MG63 (cell line): ENCODE results near the gene CDR2L. TPM values are rescaled to one million over a fixed set of nuclear protein-coding genes. Genes with fewer than 3 reads are reported as not detected.
"Not testable (repeated sequence)": the region's sequence is repeated elsewhere in the genome, so short reads cannot be mapped to it uniquely, and the experiment has no call there.

ENCODE experiments used
- DNase-seq: peaks from one replicate; pipeline ENCODE4 v3.0.0-alpha.2; 2020
- H3K27me3 ChIP-seq: fragments of 250-450 bp; sonication (Bioruptor Pico); 2 replicates; pipeline ENCODE4 v1.5.1; 2020; ENCODE audit warnings: mild to moderate bottlenecking, moderate library complexity
- H3K36me3 ChIP-seq: fragments of 250-450 bp; sonication (Bioruptor Pico); 2 replicates; pipeline ENCODE4 v1.5.1; 2020; ENCODE audit warnings: mild to moderate bottlenecking, moderate library complexity
- H3K4me3 ChIP-seq: fragments of 250-450 bp; sonication (Bioruptor Pico); 2 replicates; pipeline ENCODE4 v1.5.1; 2020; ENCODE audit warnings: mild to moderate bottlenecking, moderate library complexity
- H3K9me3 ChIP-seq: fragments of 250-450 bp; sonication (Bioruptor Pico); 2 replicates; pipeline ENCODE4 v1.5.1; 2020; ENCODE audit warnings: mild to moderate bottlenecking, moderate library complexity
- total RNA-seq: library from RNA; depleted of rRNA; stranded (reverse); fragments of >200 nt; shearing (Covaris generic); gene quantifications from 2 replicates; pipeline ENCODE4 v1.2.3, GENCODE V29; 2014; ENCODE audit warnings: low replicate concordance

CDR2L gene
- total RNA-seq, 1 experiment from 2014 or later, result 4.2 TPM

- peaks cover 2% of the 10 kb centered on the region; the same call in 1 of the 2 replicates for H3K27me3 ChIP-seq
- H3K9me3 ChIP-seq, result no peaks in the 10 kb centered on the region
- no peak overlapping the region for H3K4me3 ChIP-seq
- no peaks in the 10 kb centered on the region for H3K36me3 ChIP-seq
- DNase-seq, result no peak
Measured at GRCh38 chr17:74954665-74955421, 32.6 kb upstream of the CDR2L start.

GRCh38 chr17:74956093-74956492 lies 31.3 kb upstream of the CDR2L start:
- H3K27me3 ChIP-seq, result peaks cover under 1% of the 10 kb centered on the region; the same call in 1 of the 2 replicates
- H3K4me3 ChIP-seq, result no peak overlapping the region
- H3K36me3 ChIP-seq, result no peaks in the 10 kb centered on the region
- no peaks in the 10 kb centered on the region for H3K9me3 ChIP-seq
- DNase-seq, result no peak

DNA sequence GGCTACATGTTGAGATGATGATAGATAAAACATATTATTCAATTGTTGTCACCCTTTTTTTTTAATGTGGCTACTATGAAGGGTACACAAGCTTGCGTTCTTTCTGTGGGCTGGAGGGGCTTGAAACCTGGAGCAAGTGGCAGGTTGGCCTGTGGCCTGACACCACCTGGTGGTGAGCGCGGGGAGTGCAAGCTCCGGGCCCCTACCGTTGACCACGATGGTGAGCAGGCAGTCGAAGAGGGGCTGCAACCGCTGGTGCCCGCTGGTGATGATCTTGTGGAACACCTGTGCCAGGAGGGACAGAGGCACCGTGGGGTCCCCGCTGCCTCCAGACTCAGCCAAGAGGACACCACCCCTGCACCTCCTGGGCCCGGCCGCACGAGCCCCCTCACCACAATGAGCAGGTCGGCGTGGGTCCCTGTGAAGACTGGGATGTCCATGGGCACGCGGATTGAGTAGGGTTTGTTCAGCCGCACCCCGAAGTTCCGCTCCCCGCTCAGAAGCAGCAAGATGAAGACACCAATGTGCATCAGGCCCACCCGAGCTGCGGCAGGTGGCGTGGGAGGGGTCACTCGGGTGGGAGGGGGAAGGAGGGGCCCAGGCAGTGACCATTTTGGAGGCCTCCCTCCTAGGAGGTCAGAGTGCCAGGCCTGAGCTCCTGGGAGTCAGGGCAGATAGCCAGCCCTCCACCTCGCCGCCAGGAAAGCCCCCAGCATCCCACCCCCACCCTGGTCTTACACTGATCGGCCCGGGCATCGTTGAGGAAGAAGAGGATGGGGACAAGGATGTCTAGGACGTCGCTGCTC lies 29.3 kb upstream of the CDR2L start:
- DNase-seq, result peak; percentile 55
- Histone ChIP-seq H3K36me3 (no peaks in the 10 kb centered on the region), H3K4me3 (no peak overlapping the region), H3K27me3 (no peaks in the 10 kb centered on the region), H3K9me3 (no peaks in the 10 kb centered on the region)

DNA sequence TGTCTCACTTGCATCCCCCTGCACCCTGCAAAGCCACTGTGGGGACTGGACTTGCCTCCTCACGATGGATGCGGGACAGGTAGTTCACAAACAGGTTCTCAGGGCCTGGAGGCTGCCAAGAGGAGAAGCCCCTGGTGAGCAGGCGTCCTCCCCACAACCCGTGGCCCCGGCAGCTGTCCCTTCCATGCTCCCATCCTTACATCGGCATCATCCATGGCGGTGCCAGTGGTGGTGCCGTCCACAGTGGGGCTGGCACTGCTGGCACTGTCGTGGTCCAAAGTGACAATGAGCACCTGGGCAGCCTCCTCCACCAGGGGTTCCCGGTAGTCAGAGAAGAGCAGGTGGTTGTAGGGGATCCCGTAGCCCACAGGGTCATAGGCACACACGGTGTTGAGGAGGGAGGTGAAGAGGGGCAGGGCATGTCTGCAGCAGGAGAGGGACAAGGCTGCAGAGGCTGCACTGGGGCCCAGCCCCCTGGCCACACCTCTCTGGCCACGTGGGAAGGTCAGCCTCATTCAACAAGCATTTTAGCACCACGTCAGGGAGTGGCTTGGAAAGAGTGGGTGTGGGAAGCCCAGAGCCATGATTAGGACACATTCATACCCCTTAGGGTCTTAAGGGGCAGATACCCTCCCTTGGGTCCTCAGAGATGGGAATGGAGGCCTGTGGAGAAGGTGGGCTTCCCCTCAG lies 27.5 kb upstream of the CDR2L start:
- peak; percentile 32 for DNase-seq
- Histone ChIP-seq H3K4me3 (no peak overlapping the region), H3K27me3 (no peaks in the 10 kb centered on the region), H3K36me3 (no peaks in the 10 kb centered on the region), H3K9me3 (no peaks in the 10 kb centered on the region)

- H3K27me3 ChIP-seq, result no peaks in the 10 kb centered on the region
- no peak overlapping the region for H3K4me3 ChIP-seq
- H3K36me3 ChIP-seq, result no peaks in the 10 kb centered on the region
- H3K9me3 ChIP-seq, result no peaks in the 10 kb centered on the region
- peak; percentile 53 for DNase-seq
Measured at GRCh38 chr17:74960570-74961342, 26.7 kb upstream of the CDR2L start.

- no peaks in the 10 kb centered on the region for H3K27me3 ChIP-seq
- DNase-seq, result peak; percentile 76
- H3K36me3 ChIP-seq, result no peaks in the 10 kb centered on the region
- no peaks in the 10 kb centered on the region for H3K9me3 ChIP-seq
- no peak overlapping the region for H3K4me3 ChIP-seq
Measured at GRCh38 chr17:74961657-74962350, 25.6 kb upstream of the CDR2L start.

DNA sequence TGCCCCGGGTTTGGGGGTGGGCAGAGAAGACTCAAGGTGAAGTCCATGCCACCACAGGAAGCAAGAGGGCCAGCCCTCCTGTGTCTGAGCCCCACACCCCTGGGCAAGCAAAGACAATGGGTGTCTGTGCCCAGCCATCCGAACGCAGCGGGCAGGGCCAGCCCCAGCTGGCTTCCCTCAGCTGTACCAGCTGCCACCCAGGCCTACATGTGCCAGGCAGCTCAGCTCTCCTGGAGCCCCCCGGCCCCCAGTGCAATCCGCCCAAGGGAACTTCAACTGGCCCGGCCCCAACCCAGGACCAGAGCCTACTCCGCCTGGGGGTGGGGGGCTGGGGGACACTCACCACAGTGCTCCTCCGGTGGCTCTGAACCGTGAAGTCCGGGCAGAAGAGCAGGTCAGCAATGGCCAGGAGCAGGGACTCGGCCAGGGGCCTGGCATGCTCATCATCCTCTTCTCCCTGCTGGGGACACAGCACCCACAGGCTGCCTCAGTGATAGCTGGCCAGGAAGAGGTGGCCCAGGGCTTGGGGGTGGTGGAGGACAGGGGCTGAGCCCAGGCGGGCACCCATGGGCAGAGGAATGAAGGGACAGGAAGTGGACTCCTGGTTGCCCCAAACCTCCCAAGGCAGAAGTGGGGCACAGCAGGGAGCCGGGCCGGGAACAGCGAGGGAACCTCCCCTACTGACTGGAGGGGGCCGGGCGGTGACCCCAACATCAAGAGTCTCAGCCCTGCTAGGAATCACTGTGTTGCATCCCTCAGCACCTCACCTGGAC lies 24.6 kb upstream of the CDR2L start:
- Histone ChIP-seq H3K4me3 (no peak overlapping the region), H3K9me3 (no peaks in the 10 kb centered on the region), H3K27me3 (no peaks in the 10 kb centered on the region), H3K36me3 (no peaks in the 10 kb centered on the region)
- DNase-seq, result no peak

DNA sequence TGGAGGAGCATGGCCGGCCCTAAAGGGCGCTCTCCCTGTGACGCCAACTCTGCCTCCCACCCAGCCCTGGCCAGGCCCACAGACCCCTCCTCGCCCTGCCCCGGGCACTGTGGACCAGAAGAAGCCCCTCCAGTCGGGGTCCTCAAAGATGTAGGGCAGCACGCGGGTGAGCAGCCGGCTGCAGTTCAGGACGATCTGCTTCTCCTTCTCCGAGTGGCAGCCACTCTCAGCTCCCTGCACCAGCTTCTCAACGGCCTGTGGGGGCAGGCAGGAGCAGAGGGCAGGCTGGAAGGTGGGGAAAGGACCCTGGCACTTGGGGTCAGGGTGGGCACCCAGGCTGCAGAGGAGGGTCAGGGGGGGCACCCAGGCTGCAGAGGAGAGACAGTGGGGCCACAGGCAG lies 23.8 kb upstream of the CDR2L start:
- no peak overlapping the region for H3K4me3 ChIP-seq
- no peak for DNase-seq
- H3K36me3 ChIP-seq, result no peaks in the 10 kb centered on the region
- no peaks in the 10 kb centered on the region for H3K27me3 ChIP-seq
- H3K9me3 ChIP-seq, result no peaks in the 10 kb centered on the region

DNA sequence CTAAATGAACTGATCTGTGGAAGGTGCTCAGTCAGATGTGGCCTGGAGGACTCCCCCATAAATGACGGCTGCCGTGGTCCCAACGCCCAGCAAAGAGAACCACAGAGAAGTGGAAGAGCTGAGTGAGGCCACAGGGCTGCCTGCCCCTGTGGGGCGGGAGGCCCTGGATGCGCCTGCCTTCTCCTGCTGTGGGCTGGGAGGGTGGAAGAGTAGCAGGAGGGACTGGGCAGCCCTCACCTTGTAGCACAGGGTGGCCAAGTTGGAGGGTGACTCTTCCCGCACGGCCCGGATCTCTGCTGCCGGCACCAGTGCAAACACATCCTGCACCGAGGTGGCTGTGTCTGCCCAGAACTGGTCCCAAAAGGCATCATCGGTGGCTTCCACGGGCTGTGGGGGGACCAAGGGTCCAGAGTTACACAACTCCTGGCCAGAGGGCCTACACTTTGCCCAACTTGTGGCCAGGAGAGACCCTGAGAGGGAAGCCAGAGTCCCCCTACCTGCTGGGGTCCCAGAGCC lies 23.1 kb upstream of the CDR2L start:
- H3K9me3 ChIP-seq, result no peaks in the 10 kb centered on the region
- no peak for DNase-seq
- no peak overlapping the region for H3K4me3 ChIP-seq
- H3K27me3 ChIP-seq, result no peaks in the 10 kb centered on the region
- H3K36me3 ChIP-seq, result no peaks in the 10 kb centered on the region

GRCh38 chr17:74964988-74965622 lies 22.3 kb upstream of the CDR2L start:
- H3K36me3 ChIP-seq, result no peaks in the 10 kb centered on the region
- no peaks in the 10 kb centered on the region for H3K27me3 ChIP-seq
- no peak overlapping the region for H3K4me3 ChIP-seq
- no peaks in the 10 kb centered on the region for H3K9me3 ChIP-seq
- no peak for DNase-seq

GRCh38 chr17:74968361-74968780 lies 19.1 kb upstream of the CDR2L start:
- H3K9me3 ChIP-seq, result no peaks in the 10 kb centered on the region
- no peaks in the 10 kb centered on the region for H3K36me3 ChIP-seq
- H3K27me3 ChIP-seq, result peaks cover 10% of the 10 kb centered on the region
- no peak overlapping the region for H3K4me3 ChIP-seq
- no peak for DNase-seq

GRCh38 chr17:74969501-74969900 lies 17.9 kb upstream of the CDR2L start:
- not testable (repeated sequence) for H3K36me3 ChIP-seq, DNase-seq, H3K4me3 ChIP-seq, H3K9me3 ChIP-seq
- H3K27me3 ChIP-seq, result peaks cover 19% of the 10 kb centered on the region

- DNase-seq, result no peak
- Histone ChIP-seq H3K4me3 (no peak overlapping the region), H3K9me3 (no peaks in the 10 kb centered on the region), H3K36me3 (no peaks in the 10 kb centered on the region), H3K27me3 (peaks cover 19% of the 10 kb centered on the region)
Measured at GRCh38 chr17:74970395-74970794, 17.0 kb upstream of the CDR2L start.

DNA sequence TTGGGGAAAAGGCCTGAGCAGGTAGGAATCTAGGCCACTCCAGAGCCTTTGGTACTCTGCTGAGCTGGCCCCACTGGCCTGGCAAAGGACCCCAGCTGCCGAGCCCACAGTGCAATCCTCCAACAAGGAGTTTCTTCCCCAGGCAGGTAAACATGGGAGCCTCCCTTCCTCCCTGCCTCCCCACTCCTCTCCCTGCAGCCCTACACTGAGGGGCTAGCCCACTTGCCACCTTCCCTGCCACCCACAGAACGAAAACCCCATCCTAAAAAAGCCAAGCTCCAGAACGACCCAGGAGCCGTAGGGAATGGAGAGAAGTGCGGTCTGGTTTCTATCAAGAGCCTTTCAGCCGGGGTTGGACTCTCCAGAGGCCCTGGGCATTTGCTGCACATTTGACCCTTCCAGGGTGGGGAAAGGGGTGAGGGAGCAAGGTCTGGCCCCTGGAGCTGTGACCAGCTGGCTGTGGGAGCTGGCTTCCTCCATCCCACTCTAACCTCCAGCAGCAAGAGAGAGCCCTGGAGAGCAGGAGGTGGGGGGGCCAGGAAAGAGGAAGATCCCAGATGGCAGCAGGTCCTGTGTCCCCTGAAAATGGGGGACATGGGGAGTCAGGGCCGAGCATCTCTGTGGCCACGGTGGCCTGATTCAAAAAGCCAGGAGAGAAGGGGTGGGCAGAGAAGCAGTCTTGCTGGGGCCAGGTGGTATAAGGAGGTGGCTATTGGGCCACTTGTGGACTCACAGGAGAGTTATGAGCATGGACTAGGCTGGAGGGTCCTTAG lies 16.2 kb upstream of the CDR2L start:
- Histone ChIP-seq H3K9me3 (no peaks in the 10 kb centered on the region), H3K27me3 (peaks cover 19% of the 10 kb centered on the region), H3K36me3 (no peaks in the 10 kb centered on the region), H3K4me3 (no peak overlapping the region)
- no peak for DNase-seq
